Neural cell (in vitro differentiated cells): ENCODE results near the gene PROSER2. TPM values are rescaled to one million over a fixed set of nuclear protein-coding genes. Genes with fewer than 3 reads are reported as not detected.

Source experiments
- H2AFZ ChIP-seq: fragments of 200-600, 300-800 bp; sonication (generic), shearing (Covaris generic); 2 replicates; pipeline ENCODE4 v1.6.0; 2014; ENCODE audit warnings: low read depth, mild to moderate bottlenecking, antibody characterized with exemption, low read length, moderate library complexity
- H3F3A ChIP-seq: fragments of 200-600 bp; shearing (Covaris generic); 2 replicates; pipeline ENCODE4 v1.6.1; 2016; ENCODE audit warnings: mild to moderate bottlenecking, moderate library complexity, mixed read lengths, antibody characterized with exemption, low read length; ENCODE audit not compliant: insufficient read depth, poor library complexity, severe bottlenecking
- H3K27ac ChIP-seq: fragments of 200-600, 300-800 bp; sonication (generic), shearing (Covaris generic); 2 replicates; pipeline ENCODE4 v1.5.1; 2014; ENCODE audit warnings: mild to moderate bottlenecking, low read length, moderate library complexity
- H3K27me3 ChIP-seq: fragments of 300-800, 200-600 bp; sonication (generic), shearing (Covaris generic); 2 replicates; pipeline ENCODE4 v1.6.0; 2014; ENCODE audit warnings: mild to moderate bottlenecking, low read depth, low read length, moderate library complexity; ENCODE audit not compliant: insufficient read depth
- H3K36me3 ChIP-seq: fragments of 300-800, 200-600 bp; sonication (generic), shearing (Covaris generic); 2 replicates; pipeline ENCODE4 v1.5.1; 2014; ENCODE audit warnings: mild to moderate bottlenecking, antibody characterized with exemption, low read length, moderate library complexity; ENCODE audit not compliant: insufficient read depth
- H3K4me2 ChIP-seq: fragments of 300-800, 200-600 bp; sonication (generic), shearing (Covaris generic); 2 replicates; pipeline ENCODE4 v1.6.0; 2014; ENCODE audit warnings: mild to moderate bottlenecking, low read length
- H3K4me3 ChIP-seq: fragments of 300-800, 200-600 bp; sonication (generic), shearing (Covaris generic); 2 replicates; pipeline ENCODE4 v1.5.1; 2014; ENCODE audit warnings: mild to moderate bottlenecking, low read length, moderate library complexity
- H3K79me2 ChIP-seq: fragments of 200-600 bp; shearing (Covaris generic); replicated peaks from 2 replicates; pipeline ENCODE4 v1.6.0; 2014; ENCODE audit warnings: mild to moderate bottlenecking, low read length, moderate library complexity; ENCODE audit not compliant: insufficient read depth
- H3K9ac ChIP-seq: fragments of 300-800, 200-600 bp; sonication (generic), shearing (Covaris generic); 2 replicates; pipeline ENCODE4 v1.6.1; 2016; ENCODE audit warnings: mild to moderate bottlenecking, low read length, mixed read lengths
- H3K9me2 ChIP-seq: fragments of 200-600 bp; shearing (Covaris generic); 2 replicates; pipeline ENCODE4 v1.6.1; 2016; ENCODE audit warnings: mild to moderate bottlenecking, low read length, mixed read lengths; ENCODE audit not compliant: insufficient read depth
- H3K9me3 ChIP-seq: fragments of 200-600, 300-800 bp; sonication (generic), shearing (Covaris generic); 2 replicates; pipeline ENCODE4 v1.6.1; 2016; ENCODE audit warnings: mild to moderate bottlenecking, mixed run types, low read length, moderate library complexity, mixed read lengths
- H4K20me1 ChIP-seq: fragments of 200-600 bp; shearing (Covaris generic); 2 replicates; pipeline ENCODE4 v1.6.1; 2016; ENCODE audit warnings: mild to moderate bottlenecking, mixed run types; ENCODE audit not compliant: insufficient read depth
- CTCF ChIP-seq: fragments of 450-650 bp; IDR thresholded peaks from 2 replicates; pipeline ENCODE4 v1.5.1; 2014; ENCODE audit warnings: antibody characterized with exemption, mild to moderate bottlenecking, moderate library complexity; ENCODE audit not compliant: poor library complexity, severe bottlenecking
- EP300 ChIP-seq: fragments of 450-650 bp; conservative IDR thresholded peaks from 2 replicates; pipeline ENCODE4 v1.6.1; 2014; ENCODE audit warnings: antibody characterized with exemption, mild to moderate bottlenecking, moderate library complexity; ENCODE audit not compliant: poor library complexity, severe bottlenecking
- EZH2 ChIP-seq: fragments of 200-600, 300-800 bp; shearing (Covaris generic), sonication (generic); IDR thresholded peaks from 2 replicates; pipeline ENCODE4 v1.6.1; 2014; ENCODE audit warnings: antibody characterized with exemption, low read length, borderline replicate concordance, mild to moderate bottlenecking; ENCODE audit not compliant: insufficient read depth, poor library complexity, severe bottlenecking
- MXI1 ChIP-seq: fragments of 450-650 bp; conservative IDR thresholded peaks from 2 replicates; pipeline ENCODE4 v1.6.1; 2014; ENCODE audit warnings: antibody characterized with exemption, mild to moderate bottlenecking; ENCODE audit not compliant: poor library complexity, severe bottlenecking
- POLR2AphosphoS5 ChIP-seq: IDR thresholded peaks from 2 replicates; pipeline ENCODE4 v1.6.1; 2012
- RAD21 ChIP-seq: fragments of 450-650 bp; conservative IDR thresholded peaks from 2 replicates; pipeline ENCODE4 v1.6.1; 2014; ENCODE audit warnings: antibody characterized with exemption, mild to moderate bottlenecking, moderate library complexity
- REST ChIP-seq: IDR thresholded peaks from 2 replicates; pipeline ENCODE4 v1.6.1; 2012; ENCODE audit warnings: borderline replicate concordance
- SMC3 ChIP-seq: fragments of 450-650 bp; conservative IDR thresholded peaks from 2 replicates; pipeline ENCODE4 v1.6.1; 2014; ENCODE audit warnings: antibody characterized with exemption, mild to moderate bottlenecking, moderate library complexity; ENCODE audit not compliant: poor library complexity
- TAF1 ChIP-seq: IDR thresholded peaks from 2 replicates; pipeline ENCODE4 v1.6.1; 2012; ENCODE audit warnings: low read depth
- polyA plus RNA-seq: library from polyadenylated mRNA; depleted of rRNA; stranded (reverse); fragments of >200 nt; gene quantifications from 2 replicates; pipeline ENCODE4 v1.2.3, GENCODE V29; 2014

Gene PROSER2
- polyA plus RNA-seq, 1 donor from 2014 or later = 1.1 TPM

GRCh38 chr10:11838298-11838852 is 15.2 kb downstream of the PROSER2 start:
- H3K9ac ChIP-seq = no peak overlapping the region
- H3K4me2 ChIP-seq = no peak overlapping the region
- H4K20me1 ChIP-seq = no peaks in the 10 kb centered on the region
- H3K4me3 ChIP-seq = no peak overlapping the region
- no peaks in the 10 kb centered on the region for H3F3A ChIP-seq
- no peak overlapping the region for H3K27ac ChIP-seq
- no peak for TF ChIP-seq CTCF
- no peak for TF ChIP-seq MXI1
- TF ChIP-seq SMC3 = no peak
- no peak for TF ChIP-seq EZH2
- no peak for TF ChIP-seq POLR2AphosphoS5
- TF ChIP-seq TAF1 = no peak
- TF ChIP-seq REST = no peak
- no peak for TF ChIP-seq RAD21
- TF ChIP-seq EP300 = no peak
- no peaks in the 10 kb centered on the region for H3K9me2 ChIP-seq
- no peaks in the 10 kb centered on the region for H3K36me3 ChIP-seq
- no peaks in the 10 kb centered on the region for H3K27me3 ChIP-seq
- H3K79me2 ChIP-seq = no peaks in the 10 kb centered on the region
- no peak overlapping the region for H2AFZ ChIP-seq
- no peaks in the 10 kb centered on the region for H3K9me3 ChIP-seq

- H3K9me2 ChIP-seq = no peaks in the 10 kb centered on the region
- no peaks in the 10 kb centered on the region for H3K79me2 ChIP-seq
- H2AFZ ChIP-seq = no peak overlapping the region
- H3K36me3 ChIP-seq = no peaks in the 10 kb centered on the region
- H3K9ac ChIP-seq = no peak overlapping the region
- no peaks in the 10 kb centered on the region for H3K27me3 ChIP-seq
- H3K27ac ChIP-seq = no peak overlapping the region
- no peaks in the 10 kb centered on the region for H3F3A ChIP-seq
- TF ChIP-seq REST (no peak), TAF1 (no peak), RAD21 (no peak), CTCF (no peak), MXI1 (no peak), SMC3 (no peak), POLR2AphosphoS5 (no peak)
- H3K9me3 ChIP-seq = no peaks in the 10 kb centered on the region
- no peak overlapping the region for H3K4me2 ChIP-seq
- no peak overlapping the region for H3K4me3 ChIP-seq
- no peaks in the 10 kb centered on the region for H4K20me1 ChIP-seq
Observed at GRCh38 chr10:11841375-11841774, 18.2 kb downstream of the PROSER2 start.
